Pons (tissue), 1 donor: ENCODE measurements around the gene TTLL11.
A peak's percentile ranks its signal among the peaks of the same experiment; 100 is the strongest.

Source experiments
- DNase-seq: peaks from one replicate; pipeline ENCODE4 v3.0.0-alpha.2; 2016; ENCODE audit warnings: low spot score

The TTLL11 gene

GRCh38 chr9:121830441-121831140 is 262.5 kb downstream of the TTLL11 start:
- peak; percentile 36 for DNase-seq

DNA sequence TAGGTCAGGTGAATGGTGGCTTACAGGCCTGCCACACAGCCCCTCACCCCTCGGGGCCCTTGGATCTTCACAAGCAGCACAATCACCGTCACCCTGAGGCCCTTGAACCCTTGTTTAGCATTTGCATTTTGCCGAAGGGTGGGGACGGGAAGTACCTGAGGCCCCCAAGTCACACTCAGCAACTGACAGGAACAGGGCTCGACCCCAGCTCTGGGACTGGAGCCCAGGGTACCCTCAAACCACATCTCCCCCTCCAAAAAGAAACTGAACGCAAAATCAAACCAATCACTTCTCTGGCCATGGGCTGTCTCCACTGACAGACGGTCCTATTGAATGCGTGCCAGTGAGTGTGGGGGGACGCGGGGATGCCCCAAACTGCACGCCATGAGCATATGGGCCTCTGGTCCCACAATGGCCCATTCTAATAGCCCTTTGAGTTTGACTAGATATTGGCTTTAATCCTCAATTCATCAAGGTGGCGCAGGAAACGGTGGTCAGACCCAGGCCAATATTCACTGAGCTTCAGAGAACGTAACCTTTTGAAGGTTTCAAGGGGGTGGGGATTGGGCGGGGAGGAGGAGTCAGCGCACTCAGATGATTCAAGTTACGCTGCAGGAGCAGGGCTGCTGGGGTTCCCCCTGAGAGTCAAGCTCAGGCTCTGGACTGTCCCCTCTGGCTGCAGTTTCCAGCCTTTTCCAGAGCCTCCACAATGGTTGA is 265.7 kb downstream of the TTLL11 start:
- peak; percentile 50 for DNase-seq

GRCh38 chr9:121826711-121827110 is 266.4 kb downstream of the TTLL11 start:
- no peak for DNase-seq

- DNase-seq = no peak
Observed at GRCh38 chr9:121825031-121825691, 267.9 kb downstream of the TTLL11 start.

DNA sequence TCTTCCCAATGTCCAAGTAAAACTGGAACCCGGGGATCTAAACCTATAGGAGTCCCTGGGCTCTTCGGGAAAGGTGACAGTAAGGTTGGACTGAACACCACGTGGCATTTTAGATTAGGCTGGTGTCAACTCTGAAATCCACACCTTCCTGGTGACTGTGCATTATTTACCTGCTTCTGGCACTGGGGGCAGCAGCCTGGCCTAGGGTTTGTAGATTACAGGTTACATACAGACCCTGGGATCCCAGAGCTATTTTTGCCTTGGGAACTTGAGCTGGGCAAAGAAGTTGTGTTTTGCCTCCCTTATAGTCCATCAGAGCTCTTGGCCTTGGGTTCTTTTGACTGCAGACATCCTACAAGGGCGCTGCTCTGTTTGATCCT is 268.5 kb downstream of the TTLL11 start:
- no peak for DNase-seq

- no peak for DNase-seq
Observed at GRCh38 chr9:121823451-121824169, 269.5 kb downstream of the TTLL11 start.

DNA sequence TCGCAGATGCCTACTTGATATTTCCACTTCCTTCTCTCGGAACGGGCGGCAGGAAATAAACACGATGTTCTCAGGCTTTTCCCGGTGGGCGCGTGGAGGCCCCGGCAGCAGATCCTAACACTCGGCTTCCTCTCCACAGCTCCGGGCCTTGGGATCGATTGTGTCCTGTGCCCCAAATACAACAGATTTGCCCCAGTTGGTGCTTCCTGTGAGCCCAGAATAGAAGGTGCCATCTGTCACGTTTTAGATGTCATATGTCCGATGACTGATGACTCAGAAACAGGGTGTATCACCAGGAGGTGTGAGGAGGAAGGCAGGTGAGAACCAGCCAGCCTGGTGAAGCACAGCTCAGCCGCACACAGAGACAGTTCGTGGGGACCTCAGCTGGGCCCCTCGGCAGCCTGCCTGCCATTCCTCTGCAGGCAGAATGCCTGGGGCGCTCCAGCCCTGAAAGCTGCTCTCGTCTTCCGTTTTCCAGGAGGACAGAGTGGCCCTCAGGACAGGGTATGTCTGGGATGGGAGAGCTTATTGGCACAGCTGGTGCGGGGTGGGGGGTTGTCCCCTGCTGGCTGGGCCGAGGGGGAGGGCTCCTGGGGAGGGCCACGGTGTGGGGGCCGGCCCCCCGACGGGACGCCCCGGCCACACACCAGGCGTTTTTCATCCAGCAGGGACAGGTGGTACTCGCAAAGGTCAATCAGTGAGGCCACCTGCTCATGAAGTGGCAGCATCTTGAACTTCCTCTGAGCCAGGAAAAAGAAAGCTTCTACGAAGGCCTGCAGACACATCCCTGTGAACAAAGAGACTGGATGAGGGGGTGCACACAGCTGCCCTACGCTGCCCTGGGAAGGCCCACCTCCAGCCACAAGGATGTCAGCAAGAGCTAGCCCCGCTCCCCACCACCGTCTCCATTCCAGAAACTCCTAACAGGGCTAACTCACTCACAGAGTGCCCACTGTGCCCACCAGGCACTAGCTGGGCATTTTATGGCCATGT is 270.7 kb downstream of the TTLL11 start:
- DNase-seq = no peak

DNA sequence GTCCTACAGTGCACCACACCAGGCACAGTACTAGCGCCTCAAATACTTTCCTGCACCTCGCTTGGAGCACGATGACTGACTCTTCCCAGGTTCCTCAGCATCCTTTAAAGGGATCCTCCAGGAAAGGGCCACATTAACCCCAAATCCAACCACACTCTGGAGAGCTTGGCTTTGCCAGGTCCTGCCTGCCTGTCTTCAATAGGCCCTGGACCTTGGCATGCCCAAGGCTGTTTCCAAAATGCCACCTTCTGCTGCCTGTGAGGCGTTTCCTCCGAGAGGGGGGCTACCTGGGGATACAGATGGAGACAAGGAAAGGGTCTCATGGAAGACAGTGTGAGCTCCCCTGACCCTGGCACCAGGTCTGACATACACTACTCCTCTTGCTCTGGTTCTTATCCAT is 271.8 kb downstream of the TTLL11 start:
- no peak for DNase-seq

GRCh38 chr9:121820286-121821005 is 272.7 kb downstream of the TTLL11 start:
- DNase-seq = no peak

DNA sequence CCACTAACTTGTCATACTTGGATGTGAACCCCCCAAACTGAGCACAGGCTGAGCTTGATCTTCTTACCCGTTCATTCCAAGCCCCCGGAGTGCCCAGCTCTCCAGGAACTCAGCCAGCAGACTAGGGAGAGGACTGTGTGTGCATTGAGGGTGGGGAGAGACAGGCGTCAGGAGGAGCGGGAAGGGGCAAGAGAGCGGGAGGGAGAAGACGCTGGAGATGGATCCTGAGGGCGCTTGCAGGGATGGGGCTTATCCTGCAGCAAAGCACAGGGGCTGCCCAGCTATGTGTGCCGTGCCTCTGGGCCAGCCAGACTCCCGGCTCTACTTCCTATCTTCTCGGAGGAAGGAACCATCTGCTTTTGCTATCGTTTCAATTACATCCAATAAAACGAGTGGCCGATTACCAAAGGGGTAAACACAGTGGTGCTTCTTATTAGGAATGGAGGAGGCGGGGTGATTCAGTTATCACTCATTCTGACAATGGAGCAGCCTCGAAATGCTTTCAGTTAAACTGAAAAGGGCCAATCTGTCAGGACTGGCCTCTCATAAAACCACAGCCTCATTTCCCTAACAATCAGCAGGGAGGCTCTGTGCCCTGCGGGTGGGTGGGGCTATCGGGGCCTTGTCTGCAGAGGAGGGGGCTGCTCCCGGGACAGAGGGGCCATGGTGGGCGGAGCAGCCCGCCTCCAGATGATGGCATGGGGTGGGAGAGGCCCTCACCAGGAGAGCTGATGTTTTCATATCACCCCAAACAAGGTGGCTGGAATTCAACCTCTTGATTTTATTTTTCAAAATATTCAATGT is 273.5 kb downstream of the TTLL11 start:
- DNase-seq = no peak

DNA sequence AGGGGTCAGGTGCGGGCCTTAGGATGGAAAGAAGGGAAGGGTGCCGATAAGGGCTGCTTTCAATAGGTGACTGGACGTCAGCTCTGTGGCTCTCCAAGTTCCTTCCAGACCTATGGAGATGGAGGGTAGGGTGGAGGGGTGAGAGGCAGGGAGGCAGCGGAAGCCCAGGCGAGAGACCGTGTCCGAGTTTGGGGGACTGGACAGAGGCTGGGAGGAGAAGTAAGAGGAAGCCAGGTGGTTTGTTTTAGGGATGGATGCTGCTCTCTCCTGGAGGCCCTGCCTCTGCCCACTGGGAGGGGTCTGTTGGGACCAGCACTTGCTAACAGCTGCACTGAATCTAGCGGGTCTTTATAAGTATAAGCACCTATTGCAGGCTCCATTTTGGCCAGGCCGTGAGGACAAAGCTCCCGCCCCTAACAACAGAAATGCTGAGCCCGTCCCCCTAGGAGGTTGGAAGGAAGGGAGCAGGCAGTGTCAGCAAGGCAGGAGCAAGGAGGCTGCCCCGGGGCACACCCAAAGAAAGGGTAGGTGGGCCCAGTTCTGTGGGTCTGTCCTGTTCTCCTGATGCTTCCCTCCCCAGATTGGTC is 274.2 kb downstream of the TTLL11 start:
- DNase-seq = no peak

DNA sequence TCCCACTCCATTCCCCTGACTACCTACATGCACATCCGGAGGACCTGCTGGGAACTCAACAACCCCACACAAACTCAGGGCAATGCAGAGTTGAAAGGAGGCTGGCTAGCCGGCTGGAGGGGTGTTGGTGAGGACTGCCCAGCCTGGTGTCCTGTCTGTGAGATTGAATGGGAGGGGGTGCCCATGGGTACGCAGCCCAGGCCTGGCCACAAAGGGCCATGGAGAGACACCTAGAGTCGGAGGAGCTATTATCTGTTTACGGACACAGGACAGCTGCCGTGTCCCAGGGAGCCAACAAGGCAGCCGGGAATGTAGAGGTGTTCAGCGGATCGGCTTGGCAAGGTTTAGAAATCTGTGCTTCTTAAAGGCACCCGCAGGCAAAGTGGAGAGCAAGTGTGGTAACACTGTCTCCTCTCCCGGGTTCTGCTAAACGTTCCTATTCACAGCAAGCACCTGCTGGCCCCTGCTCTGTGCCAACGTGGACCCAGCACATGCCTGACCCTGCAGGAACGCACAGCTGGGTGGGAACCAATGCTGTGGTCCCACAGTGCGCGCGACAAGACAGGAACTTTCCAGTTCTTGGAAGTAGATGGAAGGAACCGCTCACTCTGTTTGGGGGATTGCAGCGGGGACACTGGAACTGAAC is 275.0 kb downstream of the TTLL11 start:
- no peak for DNase-seq

GRCh38 chr9:121817476-121817875 is 275.6 kb downstream of the TTLL11 start:
- no peak for DNase-seq

- DNase-seq = no peak
Observed at GRCh38 chr9:121816845-121817450, 276.2 kb downstream of the TTLL11 start.

GRCh38 chr9:121816449-121816817 is 276.7 kb downstream of the TTLL11 start:
- no peak for DNase-seq

DNA sequence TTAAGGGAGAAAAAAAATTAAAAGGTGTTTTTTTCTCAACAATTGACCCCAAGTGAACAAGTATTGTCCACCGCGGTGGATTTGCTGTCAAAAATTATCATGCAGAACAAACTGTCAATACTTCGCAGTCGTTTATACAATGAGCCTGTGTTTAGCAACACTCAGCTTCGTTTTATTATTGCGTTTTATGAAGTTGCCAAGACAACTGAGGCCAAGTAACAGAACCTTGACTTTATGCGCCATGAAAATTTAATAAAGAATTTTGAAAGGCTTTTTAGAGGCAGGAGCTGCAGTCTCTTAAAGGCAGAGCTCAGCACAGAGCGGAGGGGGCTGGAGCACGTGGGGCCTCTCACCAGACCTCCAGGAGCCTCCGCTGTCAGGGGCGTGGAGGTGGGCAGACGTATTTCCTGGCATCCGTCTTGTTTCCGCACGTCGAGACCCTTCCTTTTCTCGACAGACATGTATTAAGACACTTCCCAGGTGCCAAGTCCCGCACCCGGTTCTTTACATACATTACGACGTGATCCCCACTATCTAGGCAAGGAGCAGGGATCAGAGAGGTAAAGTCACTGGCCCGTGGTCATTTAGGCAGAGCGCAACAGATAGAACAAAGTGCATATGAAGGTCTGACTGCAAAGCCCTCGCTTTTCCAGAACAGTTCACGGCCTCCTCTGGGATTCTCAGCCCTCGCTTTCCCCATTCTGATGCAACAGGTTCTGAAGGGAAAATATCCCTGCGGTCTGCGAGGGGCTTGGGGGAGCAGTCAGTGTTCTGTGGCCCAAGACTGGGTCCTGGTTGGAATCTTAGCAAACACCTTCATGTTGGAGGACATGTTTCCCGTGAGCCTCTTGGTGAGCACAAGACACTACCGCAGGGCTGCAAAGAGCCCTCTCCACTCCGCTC is 277.3 kb downstream of the TTLL11 start:
- DNase-seq = no peak

- DNase-seq = no peak
Observed at GRCh38 chr9:121815084-121815483, 278.0 kb downstream of the TTLL11 start.
